ENCODE results near the gene TRRAP.

TRRAP gene

DNA sequence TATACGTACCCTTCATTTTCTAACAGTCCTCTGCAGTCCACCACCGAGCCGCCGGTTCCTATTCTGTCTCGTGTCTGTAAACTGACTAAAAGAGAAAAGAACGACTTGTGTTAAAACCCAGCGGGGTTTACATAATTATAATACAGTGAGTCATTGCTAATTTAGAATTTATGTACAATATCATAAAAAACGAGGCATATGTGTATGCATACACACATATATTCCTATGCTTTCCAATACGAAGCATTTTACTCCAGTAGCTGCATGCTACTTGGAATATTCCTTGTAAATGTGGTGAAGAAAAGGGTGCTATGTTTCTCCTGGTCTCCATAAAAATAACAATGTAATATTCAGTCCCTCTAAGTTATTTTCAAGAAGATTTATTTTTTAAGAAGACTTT is 176.4 kb downstream of the TRRAP start:
- no peaks in the 10 kb centered on the region for H3K27me3 ChIP-seq (ENCODE audit: control insufficient read depth in 3 of 3, insufficient read depth in 3 of 3, low read depth in 1 of 3, low read length in 3 of 3)
- H3K27ac ChIP-seq (replicated peaks; ENCODE audit: low read length), result no peak overlapping the region
- DNase-seq (ENCODE audit: low spot score), result no peak
- H2BK120ac ChIP-seq (ENCODE audit: low read depth, low read length), result no peak overlapping the region
- no peaks in the 10 kb centered on the region for H3K4me1 ChIP-seq (ENCODE audit: control insufficient read depth in 2 of 2, insufficient read depth in 1 of 2, low read depth in 1 of 2, low read length in 2 of 2)
- no peaks in the 10 kb centered on the region for H3K9me3 ChIP-seq (replicated peaks in 1 of 2; ENCODE audit: control insufficient read depth in 2 of 2, insufficient read depth in 1 of 2, low read depth in 1 of 2, low read length in 2 of 2)
- no peak overlapping the region for H2BK15ac ChIP-seq (ENCODE audit: low read length)
- H2AFZ ChIP-seq (ENCODE audit: low read length), result no peak overlapping the region
- no peak overlapping the region for H4K8ac ChIP-seq (ENCODE audit: low read depth, low read length)
- H3K4ac ChIP-seq (ENCODE audit: low read length), result no peak overlapping the region
- H3K23ac ChIP-seq (ENCODE audit: low read depth, low read length, poor library complexity), result no peak overlapping the region
- H3K9ac ChIP-seq (ENCODE audit: low read depth, low read length, poor library complexity), result no peak overlapping the region
- no peak overlapping the region for H3K4me2 ChIP-seq (ENCODE audit: insufficient read depth, low read length, poor library complexity, severe bottlenecking)
- no peak overlapping the region for H4K91ac ChIP-seq (ENCODE audit: low read depth, low read length, poor library complexity)
- H3K4me3 ChIP-seq (ENCODE audit: low read length in 2 of 2), result no peak overlapping the region
- H2BK5ac ChIP-seq (ENCODE audit: low read length), result no peak overlapping the region
- H2AK5ac ChIP-seq (ENCODE audit: low read depth, low read length), result no peak overlapping the region
- WGBS, 2 donors (ENCODE audit: extremely low coverage in 2 of 2, insufficient read length in 2 of 2, insufficient replicate concordance in 1 of 2), result no CpG with 5 or more reads among the region's 9 CpGs
- peaks cover 31 to 80% of the 10 kb centered on the region in 2 donors for H3K36me3 ChIP-seq (replicated peaks in 1 of 2; ENCODE audit: control insufficient read depth in 2 of 2, insufficient read depth in 2 of 2, low read length in 2 of 2)
- H2BK12ac ChIP-seq (ENCODE audit: low read length), result no peak overlapping the region
- no peak overlapping the region for H3K18ac ChIP-seq (ENCODE audit: low read length)
- no peak overlapping the region for H3K14ac ChIP-seq (ENCODE audit: low read length)
- no peaks in the 10 kb centered on the region for H3K79me1 ChIP-seq (ENCODE audit: low read depth, low read length)

DNA sequence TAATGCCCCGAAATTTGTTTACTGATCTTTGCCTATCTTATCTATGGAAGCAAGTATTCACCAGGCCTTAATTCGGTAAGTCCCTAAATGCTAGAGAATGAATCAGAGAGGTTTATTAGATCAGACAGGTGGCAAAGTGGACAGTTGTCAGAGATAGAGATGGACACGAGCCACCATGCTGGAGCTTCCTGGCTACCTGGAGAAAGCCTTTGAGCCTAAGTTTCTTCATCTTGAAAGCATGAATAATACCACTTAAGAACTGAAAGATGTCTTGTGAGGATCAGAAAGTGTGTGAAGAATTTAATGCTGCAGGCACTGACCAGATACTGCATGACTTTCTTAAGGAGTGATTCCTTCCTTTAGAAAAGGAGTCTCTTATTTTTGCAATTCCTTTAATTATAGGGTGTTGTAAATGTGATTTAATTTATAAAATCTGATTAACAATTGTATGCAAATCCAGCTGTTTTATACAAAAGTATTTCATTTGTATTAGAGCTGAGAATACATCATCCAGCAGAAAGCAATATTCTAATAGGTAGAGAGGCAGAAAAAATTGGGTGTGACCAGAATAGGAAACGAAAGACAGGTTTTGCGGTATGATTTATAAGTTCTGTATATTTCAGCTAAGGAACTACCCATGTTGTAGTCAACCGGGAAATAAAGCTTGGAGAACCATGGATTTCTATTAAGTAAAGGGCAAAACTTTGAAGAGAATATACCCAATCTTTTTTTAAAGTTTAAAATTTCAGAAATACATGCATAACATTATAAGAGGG is 182.9 kb downstream of the TRRAP start:
- no peak overlapping the region for H3K4ac ChIP-seq (ENCODE audit: low read length)
- H3K18ac ChIP-seq (ENCODE audit: low read length), result no peak overlapping the region
- no peaks in the 10 kb centered on the region for H3K79me1 ChIP-seq (ENCODE audit: low read depth, low read length)
- H3K9me3 ChIP-seq (replicated peaks in 1 of 2; ENCODE audit: control insufficient read depth in 2 of 2, insufficient read depth in 1 of 2, low read depth in 1 of 2, low read length in 2 of 2), result no peaks in the 10 kb centered on the region
- no peak overlapping the region for H2BK12ac ChIP-seq (ENCODE audit: low read length)
- H3K36me3 ChIP-seq (replicated peaks in 1 of 2; ENCODE audit: control insufficient read depth in 2 of 2, insufficient read depth in 2 of 2, low read length in 2 of 2), result peaks cover 5 to 29% of the 10 kb centered on the region in 2 donors
- H3K4me2 ChIP-seq (ENCODE audit: insufficient read depth, low read length, poor library complexity, severe bottlenecking), result no peak overlapping the region
- no peak overlapping the region for H2BK5ac ChIP-seq (ENCODE audit: low read length)
- H3K9ac ChIP-seq (ENCODE audit: low read depth, low read length, poor library complexity), result no peak overlapping the region
- H3K4me1 ChIP-seq (ENCODE audit: control insufficient read depth in 2 of 2, insufficient read depth in 1 of 2, low read depth in 1 of 2, low read length in 2 of 2), result no peaks in the 10 kb centered on the region
- H3K14ac ChIP-seq (ENCODE audit: low read length), result no peak overlapping the region
- no peak overlapping the region for H2AFZ ChIP-seq (ENCODE audit: low read length)
- no peak overlapping the region for H3K23ac ChIP-seq (ENCODE audit: low read depth, low read length, poor library complexity)
- DNase-seq (ENCODE audit: low spot score), result no peak
- WGBS, 2 donors (ENCODE audit: extremely low coverage in 2 of 2, insufficient read length in 2 of 2, insufficient replicate concordance in 1 of 2), result no CpG with 5 or more reads among the region's 6 CpGs
- H3K4me3 ChIP-seq (ENCODE audit: low read length in 2 of 2), result no peak overlapping the region
- H3K27me3 ChIP-seq (ENCODE audit: control insufficient read depth in 3 of 3, insufficient read depth in 3 of 3, low read depth in 1 of 3, low read length in 3 of 3), result no peaks in the 10 kb centered on the region
- no peak overlapping the region for H4K91ac ChIP-seq (ENCODE audit: low read depth, low read length, poor library complexity)
- H2AK5ac ChIP-seq (ENCODE audit: low read depth, low read length), result no peak overlapping the region
- H4K8ac ChIP-seq (ENCODE audit: low read depth, low read length), result no peak overlapping the region
- no peak overlapping the region for H3K27ac ChIP-seq (replicated peaks; ENCODE audit: low read length)
- H2BK120ac ChIP-seq (ENCODE audit: low read depth, low read length), result no peak overlapping the region
- no peak overlapping the region for H2BK15ac ChIP-seq (ENCODE audit: low read length)

Small RNA genes lying within 50 kb of the gene (small RNA-seq; reads per million reads assigned to genes)
- 168 reads per million, percentile 97 among the genes with 10 or more reads in this experiment for gene MIR3609 (ENCODE audit: insufficient read depth)
